Heart left ventricle (tissue), 13 donors: ENCODE results near the gene FSTL4.

Source experiments
- CTCF ChIP-seq, 12 donors: fragments of 200-600 bp; sonication (generic) in 4 of 12; IDR thresholded peaks; one replicate each; pipeline versions ENCODE4 v1.5.0 to v1.8.0; 2018 to 2022; ENCODE audit warnings: antibody characterized with exemption in 12 of 12, mild to moderate bottlenecking in 5 of 12
- POLR2A ChIP-seq, 2 donors: fragments of 450-650 bp; IDR thresholded peaks; one replicate each; pipeline ENCODE4 v1.6.1; 2017; ENCODE audit warnings: antibody characterized with exemption in 2 of 2, mild to moderate bottlenecking in 2 of 2, moderate library complexity in 2 of 2
- donor health status: ischemic (EF 13 %, LVEDD 7.1; RV severe dilation, severe dysfunction).
- donor health status: DM: no; HTN: yes; CAD: no.
- donor health status: DM: no; HTN: no; CAD: no.
- donor health status: ischemic (EF 25% LVEDD 6.9; RV normal size, moderate dysfunction).
- donor health status: ischemic (EF 25% LVEDD 5.7; RV mildly dilated, moderate dysfunction).
- donor health status: ischemic (EF 35%, LVEDD 5.7; RV mildly dilated, moderate dysfunction).
- donor health status: nonischemic (EF 11% LVEDD 7.7; RV severe dilation, severe dysfunction).
- donor health status: DM: yes; HTN: yes; CAD: no.
- donor health status: PGD.
- donor health status: ischemic (EF 29% LVEDD 5.4; RV normal size, mild dysfunction).
- donor health status: nonischemic (EF 23%, LVEDD 6.1; RV moderate dilation, normal function).

- TF ChIP-seq POLR2A (IDR thresholded peaks at IDR 0.05): no peak
- no peak for TF ChIP-seq CTCF (IDR thresholded peaks at IDR 0.05)
These were observed 172.5 kb downstream of the FSTL4 start for GRCh38 chr5:133439859-133440258.
